IPS-20b (cell line): ENCODE measurements around the gene PADI2.

ENCODE experiments used
- H3K27ac ChIP-seq: one replicate; pipeline ENCODE4 v1.5.1; 2013; ENCODE audit warnings: low read length
- H3K27me3 ChIP-seq: 2 replicates; pipeline ENCODE4 v1.6.1; 2013; ENCODE audit warnings: mild to moderate bottlenecking, low read length, inconsistent platforms; ENCODE audit not compliant: insufficient read depth
- H3K36me3 ChIP-seq: 2 replicates; pipeline ENCODE4 v1.6.1; 2013; ENCODE audit warnings: low read depth, mild to moderate bottlenecking, inconsistent platforms, low read length, moderate library complexity; ENCODE audit not compliant: insufficient read depth
- H3K4me1 ChIP-seq: 2 replicates; pipeline ENCODE4 v1.6.1; 2013; ENCODE audit warnings: mild to moderate bottlenecking, control low read depth, inconsistent platforms, low read length, moderate library complexity; ENCODE audit not compliant: insufficient read depth
- H3K4me3 ChIP-seq: 2 replicates; pipeline ENCODE4 v1.5.1; 2013; ENCODE audit warnings: mild to moderate bottlenecking, low read length, inconsistent platforms
- H3K9ac ChIP-seq: 2 replicates; pipeline ENCODE4 v1.6.1; 2013; ENCODE audit warnings: low read depth, mild to moderate bottlenecking, inconsistent platforms, low read length, moderate library complexity
- H3K9me3 ChIP-seq: 2 replicates; pipeline ENCODE4 v1.6.1; 2013; ENCODE audit warnings: mild to moderate bottlenecking, low read depth, low read length, inconsistent platforms; ENCODE audit not compliant: insufficient read depth

Gene PADI2

GRCh38 chr1:17108786-17109185 lies 10.5 kb downstream of the PADI2 start:
- H3K27ac ChIP-seq: no peak overlapping the region
- H3K4me3 ChIP-seq: no peak overlapping the region
- H3K36me3 ChIP-seq: no peaks in the 10 kb centered on the region
- no peaks in the 10 kb centered on the region; the same call in 1 of the 2 replicates for H3K4me1 ChIP-seq
- H3K9ac ChIP-seq: no peak overlapping the region
- no peaks in the 10 kb centered on the region for H3K27me3 ChIP-seq
- no peaks in the 10 kb centered on the region for H3K9me3 ChIP-seq

- no peaks in the 10 kb centered on the region for H3K27me3 ChIP-seq
- H3K4me3 ChIP-seq: no peak overlapping the region
- H3K9me3 ChIP-seq: no peaks in the 10 kb centered on the region
- no peak overlapping the region for H3K9ac ChIP-seq
- no peaks in the 10 kb centered on the region for H3K36me3 ChIP-seq
- H3K27ac ChIP-seq: no peak overlapping the region
- no peaks in the 10 kb centered on the region; the same call in 1 of the 2 replicates for H3K4me1 ChIP-seq
Measured at GRCh38 chr1:17108360-17108759, 10.9 kb downstream of the PADI2 start.

GRCh38 chr1:17104782-17105181 lies 14.5 kb downstream of the PADI2 start:
- no peaks in the 10 kb centered on the region for H3K9me3 ChIP-seq
- H3K4me1 ChIP-seq: no peaks in the 10 kb centered on the region; the same call in 1 of the 2 replicates
- no peak overlapping the region for H3K9ac ChIP-seq
- no peak overlapping the region for H3K27ac ChIP-seq
- H3K27me3 ChIP-seq: no peaks in the 10 kb centered on the region
- no peak overlapping the region for H3K4me3 ChIP-seq
- H3K36me3 ChIP-seq: no peaks in the 10 kb centered on the region

- Histone ChIP-seq H3K27me3 (no peaks in the 10 kb centered on the region), H3K4me1 (no peaks in the 10 kb centered on the region; the same call in 1 of the 2 replicates), H3K4me3 (no peak overlapping the region), H3K36me3 (no peaks in the 10 kb centered on the region), H3K27ac (no peak overlapping the region), H3K9me3 (no peaks in the 10 kb centered on the region), H3K9ac (no peak overlapping the region)
Measured at GRCh38 chr1:17102232-17102631, 17.0 kb downstream of the PADI2 start.

GRCh38 chr1:17101261-17101660 lies 18.0 kb downstream of the PADI2 start:
- Histone ChIP-seq H3K36me3 (no peaks in the 10 kb centered on the region), H3K27ac (no peak overlapping the region), H3K9ac (no peak overlapping the region), H3K4me3 (no peak overlapping the region), H3K9me3 (no peaks in the 10 kb centered on the region), H3K27me3 (no peaks in the 10 kb centered on the region), H3K4me1 (no peaks in the 10 kb centered on the region; the same call in 1 of the 2 replicates)

GRCh38 chr1:17099616-17100340 lies 19.5 kb downstream of the PADI2 start:
- no peak overlapping the region for H3K9ac ChIP-seq

GRCh38 chr1:17098446-17099317 lies 20.6 kb downstream of the PADI2 start:
- Histone ChIP-seq H3K9me3 (no peaks in the 10 kb centered on the region), H3K9ac (no peak overlapping the region), H3K27ac (no peak overlapping the region), H3K4me3 (no peak overlapping the region), H3K27me3 (no peaks in the 10 kb centered on the region), H3K4me1 (no peaks in the 10 kb centered on the region), H3K36me3 (no peaks in the 10 kb centered on the region)

More at GRCh38 chr1:17099616-17100340, 19.5 kb downstream of the PADI2 start:
- no peaks in the 10 kb centered on the region for H3K36me3 ChIP-seq
- H3K4me3 ChIP-seq: no peak overlapping the region
- no peak overlapping the region for H3K27ac ChIP-seq
- H3K9me3 ChIP-seq: no peaks in the 10 kb centered on the region
- no peaks in the 10 kb centered on the region for H3K27me3 ChIP-seq
- no peaks in the 10 kb centered on the region for H3K4me1 ChIP-seq

GRCh38 chr1:17097787-17098186 lies 21.5 kb downstream of the PADI2 start:
- H3K27ac ChIP-seq: no peak overlapping the region
- H3K9me3 ChIP-seq: no peaks in the 10 kb centered on the region
- H3K4me1 ChIP-seq: no peaks in the 10 kb centered on the region
- H3K36me3 ChIP-seq: no peaks in the 10 kb centered on the region
- H3K4me3 ChIP-seq: no peak overlapping the region
- no peak overlapping the region for H3K9ac ChIP-seq
- no peaks in the 10 kb centered on the region for H3K27me3 ChIP-seq

- no peaks in the 10 kb centered on the region for H3K36me3 ChIP-seq
- H3K9me3 ChIP-seq: no peaks in the 10 kb centered on the region
- H3K4me3 ChIP-seq: no peak overlapping the region
- H3K27ac ChIP-seq: no peak overlapping the region
- no peak overlapping the region for H3K9ac ChIP-seq
- no peaks in the 10 kb centered on the region for H3K4me1 ChIP-seq
- H3K27me3 ChIP-seq: no peaks in the 10 kb centered on the region
Measured at GRCh38 chr1:17097147-17097546, 22.1 kb downstream of the PADI2 start.

- H3K36me3 ChIP-seq: no peaks in the 10 kb centered on the region
- no peaks in the 10 kb centered on the region for H3K27me3 ChIP-seq
- no peak overlapping the region for H3K9ac ChIP-seq
- H3K4me3 ChIP-seq: no peak overlapping the region
- H3K9me3 ChIP-seq: no peaks in the 10 kb centered on the region
- H3K27ac ChIP-seq: no peak overlapping the region
- H3K4me1 ChIP-seq: no peaks in the 10 kb centered on the region
Measured at GRCh38 chr1:17096584-17096983, 22.7 kb downstream of the PADI2 start.

- H3K9me3 ChIP-seq: no peaks in the 10 kb centered on the region
- H3K9ac ChIP-seq: no peak overlapping the region
- H3K27ac ChIP-seq: no peak overlapping the region
- no peaks in the 10 kb centered on the region for H3K4me1 ChIP-seq
- H3K4me3 ChIP-seq: no peak overlapping the region
- H3K36me3 ChIP-seq: no peaks in the 10 kb centered on the region
- no peaks in the 10 kb centered on the region for H3K27me3 ChIP-seq
Measured at GRCh38 chr1:17095141-17095540, 24.1 kb downstream of the PADI2 start.

- H3K9ac ChIP-seq: no peak overlapping the region
Measured at GRCh38 chr1:17094664-17095063, 24.6 kb downstream of the PADI2 start.

More at GRCh38 chr1:17094664-17095063, 24.6 kb downstream of the PADI2 start:
- Histone ChIP-seq H3K4me3 (no peak overlapping the region), H3K9me3 (no peaks in the 10 kb centered on the region), H3K4me1 (no peaks in the 10 kb centered on the region), H3K36me3 (no peaks in the 10 kb centered on the region), H3K27me3 (no peaks in the 10 kb centered on the region), H3K27ac (no peak overlapping the region)
